ENCODE data around the gene RSBN1. TPM values are rescaled to one million over a fixed set of nuclear protein-coding genes. Genes with fewer than 3 reads are reported as not detected.

RSBN1 gene
- total RNA-seq, 6 experiments from 2014 or later, result 9.0 to 11.5 (median 10.0) TPM

DNA sequence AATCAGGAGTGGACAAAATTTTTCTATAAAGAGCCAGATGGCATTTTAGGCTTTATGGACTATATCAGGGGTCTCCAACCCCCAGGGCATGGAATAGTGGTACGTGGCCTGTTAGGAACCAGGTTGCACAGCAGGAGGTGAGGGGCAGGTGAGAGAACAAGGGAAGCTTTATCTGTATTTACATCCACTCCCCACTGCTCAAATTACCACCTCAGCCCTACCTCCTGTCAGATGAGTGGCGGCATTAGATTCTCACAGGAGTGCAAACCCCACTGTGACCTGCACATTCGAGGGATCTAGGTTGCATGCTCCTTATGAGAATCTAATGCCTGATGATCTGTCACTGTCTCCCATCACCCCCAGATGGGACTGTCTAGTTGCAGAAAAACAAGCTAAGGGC is 66.9 kb downstream of the RSBN1 start:
- Mint-ChIP-seq H3K27ac (no peak overlapping the region), H3K4me1 (ENCODE audit: low read depth) (peaks cover 15% of the 10 kb centered on the region), H3K36me3 (ENCODE audit: low read depth) (peaks cover 14% of the 10 kb centered on the region), H3K4me3 (no peak overlapping the region), H3K27me3 (ENCODE audit: insufficient read depth) (no peaks in the 10 kb centered on the region; the same call in 1 of the 2 replicates), H3K9me3 (no peaks in the 10 kb centered on the region)
- TF ChIP-seq CTCF (IDR thresholded peaks at IDR 0.05), result no peak
- DNase-seq, result no peak

DNA sequence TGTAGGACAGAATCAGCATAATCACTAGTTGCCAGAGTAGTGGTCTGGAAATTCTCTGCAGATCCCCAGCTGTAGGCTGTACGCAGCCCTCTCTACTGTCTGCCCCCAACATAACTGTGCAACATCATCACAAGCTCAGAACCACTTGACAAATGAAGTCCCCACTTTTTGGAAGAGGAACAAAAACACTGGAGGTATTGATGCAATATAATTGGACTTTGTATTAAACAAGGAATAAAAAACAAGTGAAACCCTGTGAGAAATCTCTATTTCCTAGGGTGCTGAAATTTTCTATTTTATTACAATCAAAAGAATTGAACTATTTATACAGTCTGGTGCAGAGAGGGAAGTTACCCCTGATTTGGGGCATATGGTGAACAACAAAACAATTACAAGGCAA is 68.2 kb downstream of the RSBN1 start:
- H3K9me3 Mint-ChIP-seq, result no peaks in the 10 kb centered on the region
- no peak for TF ChIP-seq CTCF (IDR thresholded peaks at IDR 0.05)
- no peak overlapping the region for H3K4me3 Mint-ChIP-seq
- DNase-seq, result no peak
- no peak overlapping the region for H3K27ac Mint-ChIP-seq
- peaks cover 6% of the 10 kb centered on the region for H3K36me3 Mint-ChIP-seq (ENCODE audit: low read depth)
- no peaks in the 10 kb centered on the region; the same call in 1 of the 2 replicates for H3K27me3 Mint-ChIP-seq (ENCODE audit: insufficient read depth)
- peaks cover 15% of the 10 kb centered on the region for H3K4me1 Mint-ChIP-seq (ENCODE audit: low read depth)

- Mint-ChIP-seq H3K9me3 (no peaks in the 10 kb centered on the region), H3K27me3 (ENCODE audit: insufficient read depth) (no peaks in the 10 kb centered on the region), H3K4me1 (ENCODE audit: low read depth) (peaks cover 9% of the 10 kb centered on the region), H3K36me3 (ENCODE audit: low read depth) (peaks cover 4% of the 10 kb centered on the region; the same call in 1 of the 2 replicates), H3K27ac (no peak overlapping the region), H3K4me3 (no peak overlapping the region)
- no peak for DNase-seq
- no peak for TF ChIP-seq CTCF (IDR thresholded peaks at IDR 0.05)
These were observed 69.8 kb downstream of the RSBN1 start for GRCh38 chr1:113742515-113742914.

DNA sequence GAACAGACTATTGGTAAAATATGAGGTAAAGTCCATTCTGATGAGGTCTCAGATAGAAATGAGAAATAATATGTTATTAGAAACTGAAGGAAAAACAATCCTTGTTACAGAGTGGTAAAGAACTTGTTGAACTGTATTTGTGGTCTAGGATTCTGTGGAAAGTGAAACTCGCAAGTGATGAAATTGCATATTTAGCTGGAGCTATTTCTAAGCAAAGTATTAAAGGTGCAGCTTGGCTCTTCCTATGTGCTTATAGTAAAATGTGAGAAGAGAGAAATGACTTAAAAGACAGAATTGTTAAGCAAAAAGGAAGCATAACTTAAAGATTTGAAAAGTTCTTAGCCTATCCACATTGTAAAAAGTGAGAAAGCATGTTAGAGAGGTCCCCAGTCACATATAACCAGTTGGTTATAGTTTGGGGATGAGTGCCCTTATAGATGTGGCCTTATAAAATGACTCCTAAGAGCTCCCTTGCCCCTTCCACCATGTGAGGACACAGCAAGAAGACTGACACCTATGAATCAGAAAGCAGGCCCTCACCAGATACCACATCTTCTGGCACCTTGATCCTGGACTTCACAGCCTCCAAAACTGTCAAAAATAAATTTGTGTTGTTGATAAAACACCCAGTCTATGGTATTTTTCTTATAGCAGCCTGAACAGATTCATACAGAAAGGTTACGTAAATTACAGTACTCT is 77.8 kb downstream of the RSBN1 start:
- no peak for TF ChIP-seq CTCF (IDR thresholded peaks at IDR 0.05)
- Mint-ChIP-seq H3K36me3 (ENCODE audit: low read depth) (peaks cover 7% of the 10 kb centered on the region), H3K9me3 (no peaks in the 10 kb centered on the region), H3K4me3 (no peak overlapping the region), H3K27ac (no peak overlapping the region), H3K27me3 (ENCODE audit: insufficient read depth) (no peaks in the 10 kb centered on the region; the same call in 1 of the 2 replicates), H3K4me1 (ENCODE audit: low read depth) (no peaks in the 10 kb centered on the region)
- no peak for DNase-seq

GRCh38 chr1:113732802-113733201 is 79.5 kb downstream of the RSBN1 start:
- H3K4me3 Mint-ChIP-seq, result no peak overlapping the region
- no peaks in the 10 kb centered on the region for H3K4me1 Mint-ChIP-seq (ENCODE audit: low read depth)
- no peak overlapping the region for H3K27ac Mint-ChIP-seq
- DNase-seq, result no peak
- TF ChIP-seq CTCF (IDR thresholded peaks at IDR 0.05), result no peak
- H3K9me3 Mint-ChIP-seq, result no peaks in the 10 kb centered on the region
- H3K36me3 Mint-ChIP-seq (ENCODE audit: low read depth), result peaks cover 17% of the 10 kb centered on the region
- H3K27me3 Mint-ChIP-seq (ENCODE audit: insufficient read depth), result no peaks in the 10 kb centered on the region; the same call in 1 of the 2 replicates

Data from HFFc6 (cell line).